ENCODE data around the gene C1orf74. TPM values are rescaled to one million over a fixed set of nuclear protein-coding genes. Genes with fewer than 3 reads are reported as not detected.
A peak's percentile ranks its signal among the peaks of the same experiment; 100 is the strongest.

C1orf74 gene
- total and polyA plus RNA-seq, 8 donors, result 1.8 to 3.4 (median 3.1) TPM

GRCh38 chr1:209755256-209755655 lies 29.1 kb downstream of the C1orf74 start:
- DNase-seq, result no peak
- Histone ChIP-seq H3K36me3 (peaks cover 0 to 7% of the 10 kb centered on the region in 2 donors), H3K4me3 (no peak overlapping the region), H3K9me3 (no peaks in the 10 kb centered on the region), H3K27me3 (no peaks in the 10 kb centered on the region), H3K27ac (peak overlapping the region in 1 of 2 donors; percentile 80), H3K4me1 (peaks cover 0 to 63% of the 10 kb centered on the region in 2 donors)
- intact Hi-C loops (cut with DNase I), result no loop called here
- TF ChIP-seq CTCF (IDR thresholded peaks at IDR 0.05), result no peak
- ATAC-seq, result no peak

- Histone ChIP-seq H3K27ac (no peak overlapping the region), H3K4me3 (no peak overlapping the region), H3K27me3 (no peaks in the 10 kb centered on the region), H3K4me1 (peaks cover 0 to 70% of the 10 kb centered on the region in 2 donors), H3K36me3 (no peaks in the 10 kb centered on the region), H3K9me3 (no peaks in the 10 kb centered on the region)
- intact Hi-C loops (cut with DNase I), result no loop called here
- ATAC-seq, result no peak
- TF ChIP-seq CTCF (IDR thresholded peaks at IDR 0.05), result no peak
- DNase-seq, result no peak
Measured at GRCh38 chr1:209752890-209753289, 31.5 kb downstream of the C1orf74 start.

- DNase-seq (no peak), ATAC-seq (no peak)
- Histone ChIP-seq H3K4me3 (no peak overlapping the region), H3K27me3 (no peaks in the 10 kb centered on the region), H3K36me3 (no peaks in the 10 kb centered on the region), H3K9me3 (no peaks in the 10 kb centered on the region), H3K27ac (peak overlapping the region in 1 of 2 donors; percentile 39), H3K4me1 (peaks cover 0 to 74% of the 10 kb centered on the region in 2 donors)
- intact Hi-C loops (cut with DNase I), result no loop called here
- no peak for TF ChIP-seq CTCF (IDR thresholded peaks at IDR 0.05)
Measured at GRCh38 chr1:209751627-209752231, 32.6 kb downstream of the C1orf74 start.

GRCh38 chr1:209749670-209750323 lies 34.6 kb downstream of the C1orf74 start:
- H3K27me3 ChIP-seq, result no peaks in the 10 kb centered on the region
- ATAC-seq (no peak), DNase-seq (no peak)
- intact Hi-C loops (cut with DNase I), result loop anchor here in 1 of 2 donors (5.0 kb wide), 1 partner anchor 172 kb away; no protein-coding TSS in a partner anchor
- H3K4me1 ChIP-seq, result peaks cover 0 to 57% of the 10 kb centered on the region in 2 donors
- H3K4me3 ChIP-seq, result no peak overlapping the region
- TF ChIP-seq CTCF (IDR thresholded peaks at IDR 0.05), result no peak
- H3K9me3 ChIP-seq, result no peaks in the 10 kb centered on the region
- no peaks in the 10 kb centered on the region for H3K36me3 ChIP-seq
- peak overlapping the region in 1 of 2 donors; percentile 47 for H3K27ac ChIP-seq

GRCh38 chr1:209749205-209749604 lies 35.2 kb downstream of the C1orf74 start:
- Histone ChIP-seq H3K4me3 (no peak overlapping the region), H3K27me3 (no peaks in the 10 kb centered on the region), H3K27ac (peak overlapping the region in 1 of 2 donors; percentile 47), H3K9me3 (no peaks in the 10 kb centered on the region), H3K4me1 (peaks cover 0 to 55% of the 10 kb centered on the region in 2 donors), H3K36me3 (no peaks in the 10 kb centered on the region)
- no peak for TF ChIP-seq CTCF (IDR thresholded peaks at IDR 0.05)
- no peak for ATAC-seq
- no peak for DNase-seq
- intact Hi-C loops (cut with DNase I), result loop anchor here in 1 of 2 donors (5.0 kb wide), 1 partner anchor 172 kb away; no protein-coding TSS in a partner anchor

Data from left lung (tissue), 10 donors.